ENCODE data around the gene STAB2.

DNA sequence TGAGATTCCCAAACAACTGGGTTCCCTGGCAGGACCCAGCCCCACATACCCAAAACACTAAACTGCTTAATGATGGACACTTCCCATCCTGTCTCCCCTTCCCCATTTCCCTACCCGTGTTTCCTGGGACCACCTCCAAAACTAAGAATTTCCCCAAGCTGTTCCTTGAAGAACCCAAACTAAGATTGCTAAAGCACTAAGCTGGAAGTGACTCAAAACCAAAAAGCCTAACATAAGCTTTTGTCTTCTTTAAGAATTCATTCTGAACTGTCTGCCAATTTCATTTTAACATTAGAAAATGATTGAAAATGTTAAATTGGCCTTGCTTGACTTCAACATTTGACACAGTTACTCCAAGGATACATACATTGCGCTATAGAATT is 29.5 kb upstream of the STAB2 start:
- TF ChIP-seq, protein P1, sequence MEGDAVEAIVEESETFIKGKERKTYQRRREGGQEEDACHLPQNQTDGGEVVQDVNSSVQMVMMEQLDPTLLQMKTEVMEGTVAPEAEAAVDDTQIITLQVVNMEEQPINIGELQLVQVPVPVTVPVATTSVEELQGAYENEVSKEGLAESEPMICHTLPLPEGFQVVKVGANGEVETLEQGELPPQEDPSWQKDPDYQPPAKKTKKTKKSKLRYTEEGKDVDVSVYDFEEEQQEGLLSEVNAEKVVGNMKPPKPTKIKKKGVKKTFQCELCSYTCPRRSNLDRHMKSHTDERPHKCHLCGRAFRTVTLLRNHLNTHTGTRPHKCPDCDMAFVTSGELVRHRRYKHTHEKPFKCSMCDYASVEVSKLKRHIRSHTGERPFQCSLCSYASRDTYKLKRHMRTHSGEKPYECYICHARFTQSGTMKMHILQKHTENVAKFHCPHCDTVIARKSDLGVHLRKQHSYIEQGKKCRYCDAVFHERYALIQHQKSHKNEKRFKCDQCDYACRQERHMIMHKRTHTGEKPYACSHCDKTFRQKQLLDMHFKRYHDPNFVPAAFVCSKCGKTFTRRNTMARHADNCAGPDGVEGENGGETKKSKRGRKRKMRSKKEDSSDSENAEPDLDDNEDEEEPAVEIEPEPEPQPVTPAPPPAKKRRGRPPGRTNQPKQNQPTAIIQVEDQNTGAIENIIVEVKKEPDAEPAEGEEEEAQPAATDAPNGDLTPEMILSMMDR (IDR thresholded peaks at IDR 0.05), result no peak
- no peak for TF ChIP-seq POLR2A (IDR thresholded peaks at IDR 0.05)
